Chondrocyte (in vitro differentiated cells): Measurements from ENCODE around the gene ATP2A2. TPM values are rescaled to one million over a fixed set of nuclear protein-coding genes. Genes with fewer than 3 reads are reported as not detected.
"Not testable (repeated sequence)": the region's sequence is repeated elsewhere in the genome, so short reads cannot be mapped to it uniquely, and the experiment has no call there.

ENCODE experiments used
- DNase-seq: peaks from one replicate; pipeline ENCODE4 v3.0.0; 2021; ENCODE audit warnings: mixed read lengths, low spot score
- H3K27ac Mint-ChIP-seq: one replicate; pipeline ENCODE4 v1.8.0; 2021; ENCODE audit warnings: mild to moderate bottlenecking, moderate library complexity, mixed read lengths; ENCODE audit not compliant: unreplicated experiment
- H3K27me3 Mint-ChIP-seq: 2 replicates; pipeline ENCODE4 v1.8.0; 2021; ENCODE audit warnings: low read depth, mixed read lengths
- H3K36me3 Mint-ChIP-seq: 2 replicates; pipeline ENCODE4 v1.8.0; 2021; ENCODE audit warnings: low read depth, mixed read lengths
- H3K4me1 Mint-ChIP-seq: 2 replicates; pipeline ENCODE4 v1.8.0; 2021; ENCODE audit warnings: low read depth, mild to moderate bottlenecking, mixed read lengths
- H3K4me3 Mint-ChIP-seq: one replicate; pipeline ENCODE4 v1.8.0; 2021; ENCODE audit warnings: mild to moderate bottlenecking, moderate library complexity, mixed read lengths; ENCODE audit not compliant: unreplicated experiment
- H3K9me3 Mint-ChIP-seq: 2 replicates; pipeline ENCODE4 v1.8.0; 2021; ENCODE audit warnings: low read depth, mixed read lengths
- CTCF ChIP-seq: fragments of 200-600 bp; sonication (generic); IDR thresholded peaks from 2 replicates; pipeline ENCODE4 v1.5.0; 2021; ENCODE audit warnings: antibody characterized with exemption, mild to moderate bottlenecking, moderate library complexity
- total RNA-seq: library from RNA; stranded (reverse); gene quantifications from 3 replicates; pipeline ENCODE4 v1.2.1, GENCODE V29; 2021

The ATP2A2 gene
- total RNA-seq, 1 donor from 2014 or later = 216 TPM

DNA sequence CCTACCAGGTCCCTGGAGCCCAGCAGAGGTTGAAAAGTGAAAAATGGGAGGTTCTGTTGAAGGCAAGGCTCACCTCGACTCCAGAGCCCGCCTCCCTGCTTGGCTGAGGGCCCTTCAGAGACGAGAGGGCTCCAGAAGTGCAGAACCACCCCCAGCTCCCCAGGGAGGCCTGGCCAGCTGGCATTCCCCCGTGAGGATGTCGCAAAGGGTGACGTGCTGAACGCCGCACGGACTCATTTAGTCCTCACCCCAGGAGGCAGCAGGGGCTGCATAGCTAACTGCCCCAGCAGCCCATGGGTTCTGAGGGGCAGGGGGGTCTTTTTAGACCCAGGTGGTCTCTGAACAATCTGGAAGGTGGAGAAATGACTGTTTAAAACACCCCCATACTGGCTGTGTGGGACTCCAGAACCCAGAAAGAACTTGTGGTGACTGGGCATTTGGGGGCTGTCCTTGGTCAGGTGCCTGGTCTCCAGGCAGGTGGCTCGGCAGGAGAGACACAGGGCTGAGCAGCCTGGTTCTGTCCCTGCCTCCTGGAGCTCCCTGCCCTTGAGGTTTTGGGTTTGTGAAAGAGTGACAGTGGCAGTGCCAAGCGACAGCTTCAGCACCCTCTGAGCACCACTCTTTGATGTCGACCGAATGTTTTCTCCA is 90.5 kb downstream of the ATP2A2 start:
- no peak overlapping the region for H3K27ac Mint-ChIP-seq
- no peak overlapping the region for H3K4me3 Mint-ChIP-seq
- no peak for DNase-seq
- no peaks in the 10 kb centered on the region for H3K9me3 Mint-ChIP-seq
- TF ChIP-seq CTCF = no peak
- peaks cover 18% of the 10 kb centered on the region for H3K36me3 Mint-ChIP-seq
- no peaks in the 10 kb centered on the region for H3K27me3 Mint-ChIP-seq
- peaks cover 6% of the 10 kb centered on the region for H3K4me1 Mint-ChIP-seq

- Mint-ChIP-seq H3K36me3 (peaks cover 18% of the 10 kb centered on the region), H3K4me1 (peaks cover 4% of the 10 kb centered on the region), H3K4me3 (no peak overlapping the region), H3K27me3 (no peaks in the 10 kb centered on the region), H3K27ac (no peak overlapping the region), H3K9me3 (no peaks in the 10 kb centered on the region)
- no peak for TF ChIP-seq CTCF
- DNase-seq = no peak
Observed at GRCh38 chr12:110372056-110372425, 91.0 kb downstream of the ATP2A2 start.

DNA sequence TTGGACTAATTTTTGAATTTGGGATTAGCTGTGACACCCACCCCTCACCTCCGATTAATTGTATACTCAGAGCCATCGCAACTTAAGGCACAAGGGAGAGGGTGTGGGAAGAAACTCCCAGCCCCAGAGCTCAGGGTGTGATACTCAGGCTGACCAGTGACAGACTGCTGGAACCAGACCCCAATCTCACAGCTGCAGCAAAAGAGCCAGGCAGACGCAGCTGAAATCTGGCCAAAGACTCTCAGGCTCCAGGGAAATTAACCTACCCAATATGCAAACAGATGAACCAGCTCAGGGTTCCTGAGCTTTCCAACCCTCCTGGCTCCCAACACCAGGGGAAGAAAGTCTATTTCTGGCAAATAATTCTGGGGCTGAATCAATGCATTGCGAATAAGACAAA is 92.0 kb downstream of the ATP2A2 start:
- DNase-seq = no peak
- TF ChIP-seq CTCF = no peak
- Mint-ChIP-seq H3K27me3 (no peaks in the 10 kb centered on the region), H3K4me3 (no peak overlapping the region), H3K4me1 (no peaks in the 10 kb centered on the region), H3K9me3 (no peaks in the 10 kb centered on the region), H3K27ac (no peak overlapping the region), H3K36me3 (peaks cover 24% of the 10 kb centered on the region)

DNA sequence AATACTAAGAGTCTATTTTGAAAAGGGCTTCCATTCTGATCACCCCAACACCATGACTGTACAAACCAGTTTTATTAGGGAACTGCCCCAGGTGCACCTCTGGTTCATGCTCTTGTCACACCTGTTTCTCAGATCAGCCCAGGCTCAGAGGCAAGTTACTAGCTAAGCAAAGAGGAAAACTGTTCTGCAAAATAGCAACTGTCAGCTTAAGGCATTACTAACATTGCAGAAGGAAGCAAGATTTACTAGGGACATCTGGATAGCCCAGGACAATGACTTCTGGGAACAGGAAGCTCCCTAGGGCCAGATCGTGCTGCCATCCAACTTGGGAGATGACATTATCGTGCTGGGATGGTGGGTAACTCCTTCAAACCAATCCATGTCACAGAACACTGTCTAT is 92.4 kb downstream of the ATP2A2 start:
- Mint-ChIP-seq H3K4me3 (no peak overlapping the region), H3K9me3 (no peaks in the 10 kb centered on the region), H3K27ac (no peak overlapping the region), H3K36me3 (peaks cover 24% of the 10 kb centered on the region), H3K27me3 (no peaks in the 10 kb centered on the region), H3K4me1 (no peaks in the 10 kb centered on the region)
- no peak for TF ChIP-seq CTCF
- no peak for DNase-seq

DNA sequence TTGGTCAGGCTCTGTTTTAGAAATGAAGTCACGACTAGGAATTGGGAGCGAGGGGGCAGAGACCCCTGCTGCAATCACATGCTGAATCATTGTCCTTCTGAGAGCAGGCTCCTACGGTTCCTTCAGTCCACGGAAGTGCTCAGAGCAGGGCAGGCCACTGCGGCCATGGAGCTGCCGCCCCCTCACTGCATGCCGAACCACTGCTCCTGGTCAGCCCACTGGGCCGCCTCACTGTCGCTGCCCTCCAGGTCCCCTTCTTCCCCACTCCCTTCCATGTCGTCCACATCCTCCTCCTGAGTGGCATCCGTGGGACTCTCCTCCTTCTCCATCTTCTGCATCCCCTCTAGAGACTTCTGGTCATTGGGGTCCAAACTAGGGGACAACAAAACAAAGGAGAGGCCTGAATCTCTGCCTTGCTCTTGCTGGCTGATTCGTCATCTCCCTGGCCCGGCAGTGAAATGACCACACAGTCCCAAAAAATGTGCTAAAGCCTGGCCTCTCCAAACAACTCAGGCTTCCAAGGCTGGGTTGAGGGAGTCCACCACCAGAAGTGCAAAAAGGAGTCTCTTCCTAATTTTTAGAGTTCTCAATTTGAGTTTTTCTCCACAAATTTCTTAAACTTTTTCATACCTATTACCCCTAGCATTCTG is 93.0 kb downstream of the ATP2A2 start:
- no peak for DNase-seq
- peaks cover 24% of the 10 kb centered on the region for H3K36me3 Mint-ChIP-seq
- H3K27me3 Mint-ChIP-seq = no peaks in the 10 kb centered on the region
- TF ChIP-seq CTCF = no peak
- H3K4me3 Mint-ChIP-seq = no peak overlapping the region
- H3K9me3 Mint-ChIP-seq = no peaks in the 10 kb centered on the region
- H3K4me1 Mint-ChIP-seq = peaks cover 2% of the 10 kb centered on the region
- H3K27ac Mint-ChIP-seq = no peak overlapping the region

DNA sequence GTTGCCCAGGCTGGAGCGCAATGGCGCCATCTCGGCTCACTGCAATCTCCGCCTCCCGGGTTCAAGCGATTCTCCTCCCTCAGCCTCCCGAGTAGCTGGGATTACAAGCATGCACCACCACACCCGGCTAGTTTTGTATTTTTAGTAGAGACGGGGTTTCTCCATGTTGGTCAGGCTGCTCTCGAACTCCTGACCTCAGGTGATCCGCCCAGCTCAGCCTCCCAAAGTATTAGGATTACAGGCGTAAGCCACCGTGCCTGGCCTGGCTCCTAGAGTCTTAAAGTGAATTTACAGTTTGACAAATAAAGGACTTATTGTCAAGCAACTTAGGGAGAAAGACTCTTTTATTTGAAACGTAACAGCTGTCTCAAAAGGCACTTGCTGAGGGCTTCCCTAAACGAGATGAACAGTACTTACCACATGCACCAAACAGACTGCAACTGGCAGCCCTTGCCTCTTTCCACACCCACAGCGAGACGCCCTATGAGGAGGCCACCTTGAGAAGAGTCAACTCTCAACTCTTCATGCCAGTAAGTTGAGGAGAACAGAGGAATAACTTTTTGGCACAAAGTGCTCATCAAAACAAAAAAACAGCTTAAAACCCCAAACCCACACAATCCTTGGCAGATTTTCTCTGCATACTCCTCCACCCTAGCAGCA is 97.2 kb downstream of the ATP2A2 start:
- H3K4me3 Mint-ChIP-seq, H3K27me3 Mint-ChIP-seq, H3K27ac Mint-ChIP-seq, DNase-seq, H3K9me3 Mint-ChIP-seq: not testable (repeated sequence)
- H3K36me3 Mint-ChIP-seq = peaks cover 41% of the 10 kb centered on the region
- H3K4me1 Mint-ChIP-seq = peaks cover 11% of the 10 kb centered on the region
